GM12892 (cell line): ENCODE results near the gene ZNF792.
"Not testable (repeated sequence)": the region's sequence is repeated elsewhere in the genome, so short reads cannot be mapped to it uniquely, and the experiment has no call there.

Experiments used
- DNase-seq: peaks from one replicate; pipeline ENCODE4 v3.0.0; 2011; ENCODE audit not compliant: insufficient read length
- FAIRE-seq: peaks from 2 replicates; lab custom pipeline; 2011; peaks lifted over from hg19 to GRCh38; lab: Jason Lieb, UNC
- POLR2A ChIP-seq: IDR thresholded peaks from 2 replicates; pipeline ENCODE4 v1.6.1; 2011; ENCODE audit warnings: low read depth, low read length, control low read depth
- POLR2AphosphoS5 ChIP-seq: IDR thresholded peaks from 2 replicates; pipeline ENCODE4 v1.6.1; 2011; ENCODE audit warnings: low read depth, low read length, control low read depth
- TAF1 ChIP-seq: IDR thresholded peaks from 2 replicates; pipeline ENCODE4 v1.6.1; 2011; ENCODE audit warnings: low read depth, mild to moderate bottlenecking, control low read depth, low read length, borderline replicate concordance

The ZNF792 gene

GRCh38 chr19:34925278-34925855 is 38.7 kb downstream of the ZNF792 start:
- DNase-seq (no peak), FAIRE-seq (no peak)
- TF ChIP-seq TAF1 (no peak), POLR2AphosphoS5 (no peak), POLR2A (no peak)

- FAIRE-seq, DNase-seq: not testable (repeated sequence)
Observed at GRCh38 chr19:34920090-34920786, 43.8 kb downstream of the ZNF792 start.

GRCh38 chr19:34918190-34918589 is 45.8 kb downstream of the ZNF792 start:
- TF ChIP-seq POLR2A (no peak), POLR2AphosphoS5 (no peak), TAF1 (no peak)
- DNase-seq = no peak
- FAIRE-seq = no peak

- not testable (repeated sequence) for FAIRE-seq, DNase-seq
Observed at GRCh38 chr19:34917144-34917543, 46.9 kb downstream of the ZNF792 start.

GRCh38 chr19:34910770-34911169 is 53.3 kb downstream of the ZNF792 start:
- TF ChIP-seq POLR2A (no peak), TAF1 (no peak), POLR2AphosphoS5 (no peak)
- DNase-seq = no peak
- no peak for FAIRE-seq
